WERI-Rb-1 (cell line): ENCODE measurements around the gene SMAD4.

ENCODE experiments used
- DNase-seq: peaks from one replicate; pipeline ENCODE4 v3.0.0-alpha.2; 2020
- H3K27ac ChIP-seq: fragments of 250-450 bp; sonication (Bioruptor Pico); 2 replicates; pipeline ENCODE4 v1.5.1; 2020; ENCODE audit warnings: mild to moderate bottlenecking, moderate library complexity
- H3K27me3 ChIP-seq: fragments of 250-450 bp; sonication (Bioruptor Pico); 2 replicates; pipeline ENCODE4 v1.5.1; 2021; ENCODE audit warnings: mild to moderate bottlenecking, low read depth, moderate library complexity; ENCODE audit not compliant: insufficient read depth, severe bottlenecking
- H3K36me3 ChIP-seq: fragments of 250-450 bp; sonication (Bioruptor Pico); 2 replicates; pipeline ENCODE4 v1.5.1; 2020; ENCODE audit warnings: mild to moderate bottlenecking, moderate library complexity
- H3K4me3 ChIP-seq: 2 replicates; pipeline ENCODE4 v1.5.1; 2011; ENCODE audit warnings: low read depth, mild to moderate bottlenecking, control low read depth, low read length
- H3K9me3 ChIP-seq: fragments of 250-450 bp; sonication (Bioruptor Pico); 2 replicates; pipeline ENCODE4 v1.5.1; 2021; ENCODE audit warnings: mild to moderate bottlenecking, moderate library complexity; ENCODE audit not compliant: severe bottlenecking
- CTCF ChIP-seq: IDR thresholded peaks from 2 replicates; pipeline ENCODE4 v1.5.1; 2011; ENCODE audit warnings: low read depth, mild to moderate bottlenecking, control low read depth, inconsistent platforms, low read length

The SMAD4 gene

GRCh38 chr18:51028201-51028805 lies 1.7 kb upstream of the SMAD4 start:
- peaks cover 3% of the 10 kb centered on the region for H3K9me3 ChIP-seq
- TF ChIP-seq CTCF, result peak; percentile 11; the same call in 1 of the 2 replicates
- peaks cover 9% of the 10 kb centered on the region for H3K36me3 ChIP-seq
- no peaks in the 10 kb centered on the region for H3K27me3 ChIP-seq
- H3K27ac ChIP-seq, result no peak overlapping the region
- peak; percentile 30 for DNase-seq
- no peak overlapping the region for H3K4me3 ChIP-seq

DNA sequence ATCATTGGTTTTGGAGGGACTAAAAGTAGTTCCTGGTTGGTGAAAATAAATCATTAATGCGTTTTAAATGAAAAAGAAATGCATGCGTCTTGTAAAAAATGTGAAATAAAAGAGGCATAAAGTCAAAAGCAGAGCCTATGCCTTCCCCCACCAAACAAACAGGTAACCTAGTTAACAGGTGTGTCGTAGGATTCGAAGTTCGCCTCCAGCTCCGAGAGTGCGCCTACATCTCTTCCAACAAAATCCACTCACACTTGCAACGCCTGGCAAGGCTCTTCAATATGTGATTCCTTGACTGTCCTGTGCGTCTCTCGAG lies 677 bp upstream of the SMAD4 start:
- no peak for DNase-seq
- Histone ChIP-seq H3K27me3 (no peaks in the 10 kb centered on the region), H3K4me3 (peak overlapping the region; percentile 71), H3K9me3 (no peaks in the 10 kb centered on the region), H3K27ac (peak overlapping the region; percentile 95), H3K36me3 (peaks cover 11% of the 10 kb centered on the region)
- TF ChIP-seq CTCF, result no peak

DNA sequence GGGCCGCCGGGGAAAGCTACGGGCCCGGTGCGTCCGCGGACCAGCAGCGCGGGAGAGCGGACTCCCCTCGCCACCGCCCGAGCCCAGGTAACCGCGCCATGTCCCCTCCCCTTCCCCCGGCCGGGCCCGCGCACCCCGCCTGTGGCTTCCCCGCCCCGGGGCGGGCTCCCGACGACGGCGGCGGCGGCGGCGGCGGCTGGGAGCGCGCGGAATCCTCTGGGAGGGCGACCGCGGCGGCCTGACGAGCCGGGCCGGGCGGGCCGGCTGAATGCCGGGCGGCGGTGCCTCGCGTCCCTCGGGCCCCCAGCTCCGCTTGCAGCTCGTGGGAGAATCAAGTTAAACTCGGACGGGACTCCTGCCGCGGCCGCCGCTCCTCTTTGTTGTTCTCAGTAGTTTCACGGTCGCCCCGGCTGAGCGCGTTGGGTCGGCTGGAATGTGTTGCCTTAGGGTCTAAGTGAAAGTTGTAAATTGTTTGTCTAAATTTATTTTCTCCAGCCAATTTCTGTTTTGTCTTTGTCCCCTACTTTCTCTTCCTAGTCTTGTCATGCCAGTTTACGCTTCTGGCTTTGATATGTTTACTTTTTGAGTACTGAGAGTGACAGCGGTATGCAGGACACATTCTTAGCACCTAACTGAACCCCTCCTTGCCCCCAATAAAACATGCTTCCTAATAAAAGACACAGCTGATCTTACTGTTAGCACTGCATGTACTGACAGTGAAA lies 685 bp downstream of the SMAD4 start:
- peak overlapping the region; percentile 76 for H3K4me3 ChIP-seq
- no peak for TF ChIP-seq CTCF
- DNase-seq, result peak; percentile 83
- H3K9me3 ChIP-seq, result no peaks in the 10 kb centered on the region
- peak overlapping the region; percentile 95 for H3K27ac ChIP-seq
- H3K36me3 ChIP-seq, result peaks cover 20% of the 10 kb centered on the region
- H3K27me3 ChIP-seq, result no peaks in the 10 kb centered on the region

DNA sequence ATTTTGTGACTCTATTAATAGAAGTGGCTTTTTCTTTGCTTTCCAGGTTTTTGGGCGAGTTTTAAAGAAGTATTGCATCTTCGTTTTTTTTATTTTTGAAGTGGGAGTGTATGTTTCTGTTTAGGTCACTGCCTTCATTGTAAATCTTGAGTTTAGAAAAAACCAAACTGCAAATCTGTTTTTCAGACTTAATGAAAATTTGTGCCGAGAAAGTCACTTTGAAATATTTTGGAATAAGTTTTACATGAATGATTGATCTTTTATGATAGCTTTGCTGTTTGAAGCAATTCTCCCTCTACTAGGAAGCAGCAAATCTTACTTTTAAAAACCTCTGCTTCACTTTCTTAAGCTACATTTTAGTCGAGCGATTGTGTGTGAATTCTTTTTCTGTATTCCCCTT lies 2.2 kb downstream of the SMAD4 start:
- Histone ChIP-seq H3K27ac (no peak overlapping the region), H3K4me3 (no peak overlapping the region), H3K27me3 (no peaks in the 10 kb centered on the region), H3K36me3 (peaks cover 27% of the 10 kb centered on the region), H3K9me3 (no peaks in the 10 kb centered on the region)
- TF ChIP-seq CTCF, result no peak
- no peak for DNase-seq

- H3K4me3 ChIP-seq, result no peak overlapping the region
- peaks cover 24% of the 10 kb centered on the region for H3K36me3 ChIP-seq
- no peaks in the 10 kb centered on the region for H3K9me3 ChIP-seq
- no peak for DNase-seq
- no peak overlapping the region for H3K27ac ChIP-seq
- no peaks in the 10 kb centered on the region for H3K27me3 ChIP-seq
- no peak for TF ChIP-seq CTCF
Measured at GRCh38 chr18:51037230-51037629, 7.2 kb downstream of the SMAD4 start.

GRCh38 chr18:51038110-51038509 lies 8.1 kb downstream of the SMAD4 start:
- no peak overlapping the region for H3K4me3 ChIP-seq
- no peak for DNase-seq
- no peaks in the 10 kb centered on the region for H3K27me3 ChIP-seq
- H3K36me3 ChIP-seq, result peaks cover 24% of the 10 kb centered on the region
- no peaks in the 10 kb centered on the region for H3K9me3 ChIP-seq
- TF ChIP-seq CTCF, result no peak
- no peak overlapping the region for H3K27ac ChIP-seq
